Smooth muscle cell (in vitro differentiated cells): ENCODE results near the gene FMN1. TPM values are rescaled to one million over a fixed set of nuclear protein-coding genes. Genes with fewer than 3 reads are reported as not detected.

Experiments used
- DNase-seq: peaks from one replicate; lab custom pipeline; 2025; ENCODE audit not compliant: unreplicated experiment; lab: John Stamatoyannopoulos, UW
- H2AFZ ChIP-seq: fragments of 200-600 bp; sonication (generic); 2 replicates; pipeline ENCODE4 v1.6.0; 2016; ENCODE audit warnings: antibody characterized with exemption, low read depth, mild to moderate bottlenecking
- H3F3A ChIP-seq: fragments of 200-600 bp; sonication (generic); 2 replicates; pipeline ENCODE4 v1.6.0; 2017; ENCODE audit warnings: antibody characterized with exemption, low read depth
- H3K27ac ChIP-seq: fragments of 200-600 bp; sonication (generic); 2 replicates; pipeline ENCODE4 v1.5.1; 2016; ENCODE audit warnings: low read depth, mild to moderate bottlenecking
- H3K27me3 ChIP-seq: fragments of 200-600 bp; sonication (generic); 2 replicates; pipeline ENCODE4 v1.6.1; 2016; ENCODE audit warnings: low read depth, mild to moderate bottlenecking
- H3K36me3 ChIP-seq: fragments of 200-600 bp; sonication (generic); 2 replicates; pipeline ENCODE4 v1.5.1; 2016; ENCODE audit warnings: low read depth
- H3K4me1 ChIP-seq: fragments of 200-600 bp; sonication (generic); 2 replicates; pipeline ENCODE4 v1.5.1; 2016; ENCODE audit warnings: low read depth
- H3K4me2 ChIP-seq: fragments of 200-600 bp; sonication (generic); 2 replicates; pipeline ENCODE4 v1.6.0; 2016; ENCODE audit warnings: mild to moderate bottlenecking
- H3K4me3 ChIP-seq: fragments of 200-600 bp; sonication (generic); 2 replicates; pipeline ENCODE4 v1.5.1; 2016; ENCODE audit warnings: mild to moderate bottlenecking
- H3K79me2 ChIP-seq: fragments of 200-600 bp; sonication (generic); 2 replicates; pipeline ENCODE4 v1.6.0; 2016; ENCODE audit warnings: low read depth, mild to moderate bottlenecking
- H3K9ac ChIP-seq: fragments of 200-600 bp; sonication (generic); 2 replicates; pipeline ENCODE4 v1.6.0; 2016; ENCODE audit warnings: low read depth
- H3K9me3 ChIP-seq: fragments of 200-600 bp; sonication (generic); replicated peaks from 2 replicates; pipeline ENCODE4 v1.5.1; 2016; ENCODE audit warnings: low read depth
- H4K20me1 ChIP-seq: fragments of 200-600 bp; sonication (generic); 2 replicates; pipeline ENCODE4 v1.6.0; 2016; ENCODE audit warnings: low read depth
- WGBS: methylation state at CpG from one replicate; pipeline ENCODE4 v1.1.7; 2016; ENCODE audit warnings: low lambda C conversion rate; 5-methylcytosine and 5-hydroxymethylcytosine counted together
- polyA plus RNA-seq: library from polyadenylated mRNA; unstranded; fragments of >200 nt; fragmentation: Nextera tagmentation; extraction: Ambion mirVana; gene quantifications from 2 replicates; pipeline ENCODE4 v1.2.1, GENCODE V29; 2016
- total RNA-seq: library from RNA; depleted of rRNA; stranded (reverse); fragments of >200 nt; gene quantifications from 2 replicates; pipeline ENCODE4 v1.2.3, GENCODE V29; 2014
- TF ChIP-seq, protein P1 (sequence below): fragments of 200-600 bp; sonication (generic); IDR thresholded peaks from 2 replicates; pipeline ENCODE4 v1.5.1; 2017; ENCODE audit warnings: borderline replicate concordance, mild to moderate bottlenecking, antibody characterized with exemption; ENCODE audit not compliant: insufficient read depth, poor library complexity, severe bottlenecking

Gene FMN1
- total and polyA plus RNA-seq, 2 experiments from 2014 or later, result 0.08 to 4.0 TPM

DNA sequence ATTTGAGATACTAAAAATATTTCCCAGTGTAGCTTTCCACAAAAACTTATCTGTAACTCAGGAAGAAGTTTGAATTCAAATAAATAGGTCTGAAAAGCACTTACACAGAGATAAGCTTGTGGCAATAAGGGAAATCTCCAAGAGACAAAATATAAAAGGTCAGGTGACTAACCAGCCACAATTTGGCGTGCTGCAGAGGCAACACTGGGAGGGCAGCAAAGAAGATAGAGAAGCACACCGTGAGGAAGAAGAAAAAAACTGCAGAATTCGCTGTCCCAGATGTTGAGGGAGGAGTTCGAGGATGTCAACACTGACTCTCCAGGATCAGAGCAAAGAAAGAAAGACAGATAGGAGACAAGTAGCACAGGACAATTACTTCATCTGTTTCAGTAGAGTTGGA lies 204.4 kb downstream of the FMN1 start:
- TF ChIP-seq, protein P1, sequence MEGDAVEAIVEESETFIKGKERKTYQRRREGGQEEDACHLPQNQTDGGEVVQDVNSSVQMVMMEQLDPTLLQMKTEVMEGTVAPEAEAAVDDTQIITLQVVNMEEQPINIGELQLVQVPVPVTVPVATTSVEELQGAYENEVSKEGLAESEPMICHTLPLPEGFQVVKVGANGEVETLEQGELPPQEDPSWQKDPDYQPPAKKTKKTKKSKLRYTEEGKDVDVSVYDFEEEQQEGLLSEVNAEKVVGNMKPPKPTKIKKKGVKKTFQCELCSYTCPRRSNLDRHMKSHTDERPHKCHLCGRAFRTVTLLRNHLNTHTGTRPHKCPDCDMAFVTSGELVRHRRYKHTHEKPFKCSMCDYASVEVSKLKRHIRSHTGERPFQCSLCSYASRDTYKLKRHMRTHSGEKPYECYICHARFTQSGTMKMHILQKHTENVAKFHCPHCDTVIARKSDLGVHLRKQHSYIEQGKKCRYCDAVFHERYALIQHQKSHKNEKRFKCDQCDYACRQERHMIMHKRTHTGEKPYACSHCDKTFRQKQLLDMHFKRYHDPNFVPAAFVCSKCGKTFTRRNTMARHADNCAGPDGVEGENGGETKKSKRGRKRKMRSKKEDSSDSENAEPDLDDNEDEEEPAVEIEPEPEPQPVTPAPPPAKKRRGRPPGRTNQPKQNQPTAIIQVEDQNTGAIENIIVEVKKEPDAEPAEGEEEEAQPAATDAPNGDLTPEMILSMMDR, result no peak
- 76% methylated on average over 4 of the region's 4 CpGs for WGBS
- H3K27ac ChIP-seq, result no peak overlapping the region

DNA sequence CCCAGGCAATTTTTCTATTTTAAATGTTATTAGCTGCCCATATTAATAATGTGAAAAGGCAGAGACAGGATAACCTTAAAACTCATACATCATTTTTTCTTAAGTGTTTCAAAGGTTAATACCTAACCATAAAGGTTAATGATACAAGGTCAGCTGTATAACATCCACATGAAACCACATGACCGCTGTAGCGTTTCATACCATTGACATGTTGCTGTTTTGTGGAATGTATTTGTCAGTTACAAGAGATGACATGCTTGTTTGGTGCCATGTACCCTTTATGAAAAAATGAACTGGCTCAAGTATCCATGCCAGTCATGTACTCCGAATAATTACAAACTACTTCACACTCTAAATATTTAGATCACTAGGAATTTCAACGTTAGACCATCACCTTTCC lies 207.4 kb downstream of the FMN1 start:
- no peak overlapping the region for H2AFZ ChIP-seq
- H3K9me3 ChIP-seq, result no peaks in the 10 kb centered on the region
- no peaks in the 10 kb centered on the region for H3K4me1 ChIP-seq
- H3K4me3 ChIP-seq, result no peak overlapping the region
- no peak overlapping the region for H3K27ac ChIP-seq
- no peaks in the 10 kb centered on the region for H4K20me1 ChIP-seq
- H3K9ac ChIP-seq, result no peak overlapping the region
- no peaks in the 10 kb centered on the region for H3K79me2 ChIP-seq
- TF ChIP-seq, protein P1, result no peak
- H3K27me3 ChIP-seq, result no peaks in the 10 kb centered on the region
- no peaks in the 10 kb centered on the region for H3F3A ChIP-seq
- no peaks in the 10 kb centered on the region for H3K36me3 ChIP-seq
- H3K4me2 ChIP-seq, result no peak overlapping the region
- DNase-seq, result no peak
- 87% methylated on average over 4 of the region's 4 CpGs for WGBS

More for the DNA sequence above, 204.4 kb downstream of the FMN1 start:
- H3F3A ChIP-seq, result no peaks in the 10 kb centered on the region
- no peak overlapping the region for H2AFZ ChIP-seq
- no peak overlapping the region for H3K9ac ChIP-seq
- H3K9me3 ChIP-seq, result no peaks in the 10 kb centered on the region
- H3K4me1 ChIP-seq, result peaks cover 4% of the 10 kb centered on the region
- no peaks in the 10 kb centered on the region for H3K36me3 ChIP-seq
- no peaks in the 10 kb centered on the region for H3K79me2 ChIP-seq
- no peak overlapping the region for H3K4me2 ChIP-seq
- no peaks in the 10 kb centered on the region for H3K27me3 ChIP-seq
- H4K20me1 ChIP-seq, result no peaks in the 10 kb centered on the region
- no peak for DNase-seq
- H3K4me3 ChIP-seq, result no peak overlapping the region

DNA sequence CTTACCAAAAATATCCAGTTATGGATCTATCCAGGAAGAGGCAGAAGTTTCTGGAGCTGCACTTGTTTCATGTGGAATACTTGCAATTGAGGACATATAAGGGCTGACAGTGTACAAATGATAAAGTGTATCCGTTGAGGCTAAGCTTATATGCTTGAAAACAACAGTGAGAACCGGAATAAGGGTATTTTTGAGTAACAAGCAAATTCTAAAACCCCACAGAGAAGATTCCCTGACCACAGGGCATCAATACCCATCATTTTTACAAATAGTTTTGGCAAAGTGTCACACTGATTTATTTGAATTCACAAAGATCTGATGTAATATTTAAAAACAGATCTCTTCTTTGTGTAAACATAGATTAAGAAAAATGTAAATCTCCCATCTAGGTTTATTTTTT lies 208.4 kb downstream of the FMN1 start:
- Histone ChIP-seq H3K9ac (no peak overlapping the region), H3K79me2 (no peaks in the 10 kb centered on the region), H3K27ac (no peak overlapping the region), H3K36me3 (no peaks in the 10 kb centered on the region), H3F3A (no peaks in the 10 kb centered on the region), H4K20me1 (no peaks in the 10 kb centered on the region), H3K4me1 (no peaks in the 10 kb centered on the region), H3K4me3 (no peak overlapping the region), H2AFZ (no peak overlapping the region), H3K9me3 (no peaks in the 10 kb centered on the region), H3K4me2 (no peak overlapping the region), H3K27me3 (no peaks in the 10 kb centered on the region)
- no peak for DNase-seq
- TF ChIP-seq, protein P1, result no peak
- 60% methylated on average over 2 of the region's 2 CpGs for WGBS

DNA sequence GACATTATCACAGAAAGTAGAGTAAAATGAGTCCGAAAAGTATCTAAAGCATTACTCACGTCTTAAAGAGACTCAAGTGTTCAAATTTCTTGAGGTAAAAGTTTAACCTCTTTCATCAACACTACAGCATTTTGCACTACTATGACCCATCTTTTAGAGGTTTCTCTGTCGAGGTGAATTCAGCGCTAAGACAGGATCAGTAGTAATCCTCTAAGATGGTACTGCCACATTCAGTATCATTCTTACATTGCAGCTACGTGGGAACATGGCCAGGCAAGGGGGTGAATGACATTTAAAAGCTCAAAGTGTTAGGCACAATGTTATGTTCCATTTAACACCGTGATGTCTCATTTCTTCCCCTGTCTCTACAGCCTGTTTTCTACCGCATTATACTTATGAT lies 210.8 kb downstream of the FMN1 start:
- Histone ChIP-seq H3K4me1 (no peaks in the 10 kb centered on the region), H3K27ac (no peak overlapping the region), H3K9ac (no peak overlapping the region), H3F3A (no peaks in the 10 kb centered on the region), H3K4me3 (no peak overlapping the region), H3K79me2 (no peaks in the 10 kb centered on the region), H3K9me3 (no peaks in the 10 kb centered on the region), H3K4me2 (no peak overlapping the region), H3K36me3 (no peaks in the 10 kb centered on the region), H2AFZ (no peak overlapping the region), H4K20me1 (no peaks in the 10 kb centered on the region), H3K27me3 (no peaks in the 10 kb centered on the region)
- DNase-seq, result no peak
- TF ChIP-seq, protein P1, result no peak
- 73% methylated on average over 7 of the region's 7 CpGs for WGBS
